GM18508 (cell line): ENCODE measurements around the gene MCCC2.
"Not testable (repeated sequence)": the region's sequence is repeated elsewhere in the genome, so short reads cannot be mapped to it uniquely, and the experiment has no call there.

Experiments
- ATAC-seq: cut with Tn5 transposase; IDR thresholded peaks from one replicate; pipeline ENCODE4 v1.9.1; 2021; ENCODE audit warnings: moderate number of reproducible peaks; ENCODE audit not compliant: insufficient read depth, unreplicated experiment

MCCC2 gene

GRCh38 chr5:71586941-71587765, at the start of gene MCCC2:
Gene MCCC2 (plus strand): TSS chr5:71587340. CDS start chr5:71587426, 86 bp downstream.
- peak; percentile 94 for ATAC-seq

GRCh38 chr5:71537687-71538086, 49.5 kb upstream of the MCCC2 start:
- ATAC-seq: no peak

- not testable (repeated sequence) for ATAC-seq
Measured at GRCh38 chr5:71550885-71551284, 36.3 kb upstream of the MCCC2 start.

- ATAC-seq: not testable (repeated sequence)
Measured at GRCh38 chr5:71551582-71551981, 35.6 kb upstream of the MCCC2 start.

GRCh38 chr5:71552026-71552749, 35.0 kb upstream of the MCCC2 start:
- not testable (repeated sequence) for ATAC-seq

GRCh38 chr5:71563161-71563560, 24.0 kb upstream of the MCCC2 start:
- no peak for ATAC-seq

GRCh38 chr5:71564895-71565294, 22.2 kb upstream of the MCCC2 start:
- ATAC-seq: no peak

GRCh38 chr5:71569748-71570509, 17.2 kb upstream of the MCCC2 start:
- no peak for ATAC-seq

- ATAC-seq: not testable (repeated sequence)
Measured at GRCh38 chr5:71571811-71572210, 15.3 kb upstream of the MCCC2 start.

GRCh38 chr5:71573591-71573990, 13.5 kb upstream of the MCCC2 start:
- ATAC-seq: no peak

GRCh38 chr5:71575588-71575987, 11.6 kb upstream of the MCCC2 start:
- ATAC-seq: not testable (repeated sequence)

GRCh38 chr5:71576241-71576640, 10.9 kb upstream of the MCCC2 start:
- no peak for ATAC-seq

GRCh38 chr5:71577839-71578238, 9.3 kb upstream of the MCCC2 start:
- ATAC-seq: not testable (repeated sequence)

GRCh38 chr5:71582945-71583584, 4.1 kb upstream of the MCCC2 start:
- no peak for ATAC-seq

- no peak for ATAC-seq
Measured at GRCh38 chr5:71586052-71586940, 844 bp upstream of the MCCC2 start.

- ATAC-seq: no peak
Measured at GRCh38 chr5:71587766-71588532, 809 bp downstream of the MCCC2 start.

GRCh38 chr5:71588533-71588885, 1.4 kb downstream of the MCCC2 start:
- ATAC-seq: no peak

- ATAC-seq: no peak
Measured at GRCh38 chr5:71589903-71590302, 2.8 kb downstream of the MCCC2 start.

- ATAC-seq: no peak
Measured at GRCh38 chr5:71591100-71591499, 4.0 kb downstream of the MCCC2 start.
